Endodermal cell (in vitro differentiated cells): ENCODE measurements around the gene ATXN7L3. TPM values are rescaled to one million over a fixed set of nuclear protein-coding genes. Genes with fewer than 3 reads are reported as not detected.

Source experiments
- DNase-seq: peaks from one replicate; pipeline ENCODE4 v3.0.0-alpha.2; 2017
- H3K27ac ChIP-seq: 2 replicates; pipeline ENCODE4 v1.5.1; 2013; ENCODE audit warnings: mild to moderate bottlenecking, low read depth, low read length, moderate library complexity
- H3K27me3 ChIP-seq: 2 replicates; pipeline ENCODE4 v1.6.1; 2013; ENCODE audit warnings: mild to moderate bottlenecking, low read length, moderate library complexity; ENCODE audit not compliant: insufficient read depth, control insufficient read depth, poor library complexity, severe bottlenecking
- H3K36me3 ChIP-seq: 2 replicates; pipeline ENCODE4 v1.7.0; 2013; ENCODE audit warnings: mild to moderate bottlenecking, low read length, moderate library complexity; ENCODE audit not compliant: control insufficient read depth, insufficient read depth
- H3K4me1 ChIP-seq: one replicate; pipeline ENCODE4 v1.7.0; 2013; ENCODE audit warnings: low read length; ENCODE audit not compliant: control insufficient read depth, insufficient read depth
- H3K4me3 ChIP-seq: 2 replicates; pipeline ENCODE4 v1.5.1; 2013; ENCODE audit warnings: mild to moderate bottlenecking, low read length, moderate library complexity
- H3K9ac ChIP-seq: 2 replicates; pipeline ENCODE4 v1.6.1; 2013; ENCODE audit warnings: mild to moderate bottlenecking, low read length, moderate library complexity; ENCODE audit not compliant: poor library complexity, severe bottlenecking; ENCODE audit errors: extremely low read depth
- H3K9me3 ChIP-seq: 2 replicates; pipeline ENCODE4 v1.6.1; 2013; ENCODE audit warnings: mild to moderate bottlenecking, low read length, moderate library complexity; ENCODE audit not compliant: control insufficient read depth
- H3K27ac Mint-ChIP-seq: 2 replicates; pipeline ENCODE4 v1.8.0; 2020; ENCODE audit warnings: mixed read lengths
- H3K27me3 Mint-ChIP-seq: 2 replicates; pipeline ENCODE4 v1.8.0; 2021; ENCODE audit warnings: mild to moderate bottlenecking, mixed read lengths; ENCODE audit not compliant: insufficient read depth
- H3K36me3 Mint-ChIP-seq: 2 replicates; pipeline ENCODE4 v1.8.0; 2020; ENCODE audit warnings: low read depth, mixed read lengths
- H3K4me1 Mint-ChIP-seq: 2 replicates; pipeline ENCODE4 v1.8.0; 2020; ENCODE audit warnings: mixed read lengths
- H3K4me3 Mint-ChIP-seq: 2 replicates; pipeline ENCODE4 v1.8.0; 2020; ENCODE audit warnings: mild to moderate bottlenecking, moderate library complexity, mixed read lengths
- H3K9me3 Mint-ChIP-seq: 2 replicates; pipeline ENCODE4 v1.8.0; 2020; ENCODE audit warnings: mild to moderate bottlenecking, mixed read lengths
- WGBS, 2 experiments: methylation state at CpG; one replicate each; pipeline versions ENCODE4 v1.1.5 to v1.1.7; 2013; ENCODE audit warnings: missing lambda C conversion rate in 2 of 2, mixed read lengths in 1 of 2; ENCODE audit not compliant: insufficient coverage in 1 of 2, insufficient read length in 1 of 2; 5-methylcytosine and 5-hydroxymethylcytosine counted together
- total RNA-seq, 2 donors: library from RNA; stranded (reverse); fragmentation: NEBNext Ultra II Directional in 1 of 2; extraction: Animal tissue kit (Norgen Biotek cat#: 25700) in 1 of 2; gene quantifications; 2 replicates in 1 of 2; 3 replicates in 1 of 2; pipeline ENCODE4 v1.2.1, GENCODE V29; 2021
- TF ChIP-seq, protein P1 (sequence below): fragments of 200-600 bp; sonication (generic); conservative IDR thresholded peaks from 2 replicates; pipeline ENCODE4 v1.5.0; 2021; ENCODE audit warnings: antibody characterized with exemption, mild to moderate bottlenecking

The ATXN7L3 gene
- total RNA-seq, 2 donors from 2014 or later, result 118 to 144 TPM

DNA sequence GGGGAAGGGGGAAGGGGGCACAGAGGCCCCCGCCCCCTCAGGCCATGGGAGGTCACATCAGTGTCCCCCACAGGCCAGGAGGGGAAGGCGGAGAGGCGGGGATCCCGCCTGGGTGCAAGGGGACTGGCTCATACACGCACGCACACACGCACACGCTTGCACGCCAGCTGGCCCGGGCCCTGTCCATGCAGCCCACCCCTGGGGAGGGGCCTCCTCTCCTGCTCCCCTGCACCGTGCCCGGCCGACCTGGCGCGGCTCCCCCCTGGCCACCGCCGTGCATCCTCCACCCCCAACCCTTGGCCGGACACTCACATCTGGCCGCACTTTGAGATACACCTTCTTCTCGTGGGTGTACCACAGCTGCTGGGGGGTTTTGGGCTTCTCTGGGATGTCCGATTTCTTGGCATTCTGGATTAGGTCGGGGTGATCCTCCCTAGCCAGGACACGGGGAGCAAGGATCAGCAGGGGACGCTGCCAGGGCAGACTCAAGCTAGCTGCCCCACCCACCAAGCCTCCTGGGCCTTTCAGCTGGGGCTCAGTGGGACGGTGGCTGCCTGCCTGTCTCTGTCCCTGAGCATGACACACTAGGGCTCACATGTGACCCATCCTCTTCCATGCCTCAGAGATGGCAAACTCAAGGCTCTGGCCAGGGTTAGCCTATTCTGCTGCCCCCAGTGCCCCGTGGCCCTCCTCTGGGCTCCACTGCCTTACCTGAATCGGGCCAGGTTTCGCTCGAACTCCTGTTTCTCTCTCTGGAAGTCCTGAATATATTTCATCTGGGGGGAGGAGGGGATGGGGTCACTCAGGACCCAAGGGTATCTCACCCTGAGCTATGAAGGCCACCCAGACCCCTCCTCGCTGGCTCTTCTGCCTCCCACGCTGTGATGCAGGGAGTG lies 13.1 kb upstream of the ATXN7L3 start:
- H3K27ac Mint-ChIP-seq, result no peak overlapping the region
- WGBS, 2 experiments, result 91 to 98% methylated on average over 21 to 30 of the region's 31 CpGs
- H3K4me3 Mint-ChIP-seq, result no peak overlapping the region
- Histone ChIP-seq H3K9ac (no peak overlapping the region), H3K36me3 (peaks cover 78% of the 10 kb centered on the region), H3K27ac (no peak overlapping the region), H3K4me3 (no peak overlapping the region), H3K27me3 (no peaks in the 10 kb centered on the region), H3K4me1 (peaks cover 3% of the 10 kb centered on the region), H3K9me3 (no peaks in the 10 kb centered on the region)
- H3K36me3 Mint-ChIP-seq, result peaks cover 74% of the 10 kb centered on the region
- H3K9me3 Mint-ChIP-seq, result no peaks in the 10 kb centered on the region
- TF ChIP-seq, protein P1, sequence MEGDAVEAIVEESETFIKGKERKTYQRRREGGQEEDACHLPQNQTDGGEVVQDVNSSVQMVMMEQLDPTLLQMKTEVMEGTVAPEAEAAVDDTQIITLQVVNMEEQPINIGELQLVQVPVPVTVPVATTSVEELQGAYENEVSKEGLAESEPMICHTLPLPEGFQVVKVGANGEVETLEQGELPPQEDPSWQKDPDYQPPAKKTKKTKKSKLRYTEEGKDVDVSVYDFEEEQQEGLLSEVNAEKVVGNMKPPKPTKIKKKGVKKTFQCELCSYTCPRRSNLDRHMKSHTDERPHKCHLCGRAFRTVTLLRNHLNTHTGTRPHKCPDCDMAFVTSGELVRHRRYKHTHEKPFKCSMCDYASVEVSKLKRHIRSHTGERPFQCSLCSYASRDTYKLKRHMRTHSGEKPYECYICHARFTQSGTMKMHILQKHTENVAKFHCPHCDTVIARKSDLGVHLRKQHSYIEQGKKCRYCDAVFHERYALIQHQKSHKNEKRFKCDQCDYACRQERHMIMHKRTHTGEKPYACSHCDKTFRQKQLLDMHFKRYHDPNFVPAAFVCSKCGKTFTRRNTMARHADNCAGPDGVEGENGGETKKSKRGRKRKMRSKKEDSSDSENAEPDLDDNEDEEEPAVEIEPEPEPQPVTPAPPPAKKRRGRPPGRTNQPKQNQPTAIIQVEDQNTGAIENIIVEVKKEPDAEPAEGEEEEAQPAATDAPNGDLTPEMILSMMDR, result no peak
- H3K4me1 Mint-ChIP-seq, result peaks cover 2% of the 10 kb centered on the region
- peak; percentile 47 for DNase-seq
- no peaks in the 10 kb centered on the region for H3K27me3 Mint-ChIP-seq

DNA sequence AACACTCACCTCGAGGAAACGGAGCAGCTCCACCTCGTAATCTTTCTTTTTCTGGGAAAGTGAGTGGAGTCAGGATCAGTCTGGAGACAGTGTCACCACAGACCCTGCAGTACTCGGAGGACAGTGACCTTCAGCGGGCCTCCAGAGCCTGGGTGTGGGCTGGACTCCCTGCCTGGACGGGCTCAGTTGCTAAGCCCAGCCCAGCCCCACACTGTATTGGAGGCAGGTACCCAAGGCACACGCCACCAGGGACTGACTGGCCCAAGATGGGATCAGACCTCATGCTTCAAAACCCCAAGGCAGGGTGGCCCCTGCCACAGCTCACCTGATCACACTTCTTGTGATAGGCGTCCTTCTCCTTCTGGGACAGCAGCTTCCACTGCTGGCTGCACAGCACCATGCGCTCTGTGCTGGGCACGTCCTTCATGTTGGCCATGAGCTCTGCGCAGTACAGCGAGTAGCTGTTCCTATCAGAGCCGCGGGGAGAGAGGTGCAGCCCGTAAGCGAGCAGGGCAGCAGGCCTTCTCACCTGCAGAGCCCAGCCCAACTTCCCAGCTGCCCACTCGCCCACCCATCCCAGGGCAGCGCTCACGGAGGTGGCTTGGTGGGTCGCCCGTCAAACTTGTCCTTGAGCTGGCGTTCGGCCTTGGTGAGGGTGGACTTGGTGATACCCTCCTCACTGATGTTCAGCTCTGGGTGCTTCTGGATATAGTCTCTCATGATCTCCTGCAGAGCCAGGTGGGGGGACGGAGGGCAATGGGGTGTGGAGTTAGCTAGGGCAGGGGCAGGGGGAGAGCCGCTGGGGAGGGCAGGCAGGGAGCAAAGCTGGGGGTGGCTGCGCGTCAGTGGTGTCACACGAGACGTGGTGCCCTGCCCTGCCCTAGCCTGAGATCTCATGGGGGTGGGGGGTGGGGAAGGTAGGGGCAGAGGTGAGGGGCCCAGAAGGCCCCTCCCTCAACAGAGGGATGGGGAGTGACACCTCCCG lies 11.9 kb upstream of the ATXN7L3 start:
- no peak overlapping the region for H3K4me3 Mint-ChIP-seq
- Histone ChIP-seq H3K4me1 (peaks cover 1% of the 10 kb centered on the region), H3K36me3 (peaks cover 80% of the 10 kb centered on the region), H3K9ac (no peak overlapping the region), H3K27me3 (no peaks in the 10 kb centered on the region), H3K4me3 (no peak overlapping the region), H3K27ac (peak overlapping the region; percentile 6), H3K9me3 (no peaks in the 10 kb centered on the region)
- DNase-seq, result peak; percentile 51
- H3K4me1 Mint-ChIP-seq, result no peaks in the 10 kb centered on the region
- no peak overlapping the region for H3K27ac Mint-ChIP-seq
- peaks cover 72% of the 10 kb centered on the region for H3K36me3 Mint-ChIP-seq
- no peaks in the 10 kb centered on the region for H3K9me3 Mint-ChIP-seq
- TF ChIP-seq, protein P1, result no peak
- WGBS, 2 experiments, result 95% methylated on average over 20 to 30 of the region's 30 CpGs
- H3K27me3 Mint-ChIP-seq, result no peaks in the 10 kb centered on the region
